Loucy (cell line): ENCODE results near the gene ADGRD2.

Source experiments
- CTCF ChIP-seq: fragments of 200-600 bp; sonication (generic); conservative IDR thresholded peaks from 2 replicates; pipeline ENCODE4 v1.5.1; 2014; ENCODE audit warnings: mild to moderate bottlenecking, antibody characterized with exemption, low read length
- EZH2phosphoT487 ChIP-seq: fragments of 200-600 bp; IDR thresholded peaks from 2 replicates; pipeline ENCODE4 v1.6.1; 2018; ENCODE audit warnings: antibody characterized with exemption, mild to moderate bottlenecking, moderate library complexity, borderline replicate concordance

GRCh38 chr9:124423591-124423990 lies 26.7 kb upstream of the ADGRD2 start:
- TF ChIP-seq CTCF (no peak), EZH2phosphoT487 (no peak)
